Activated T-cell treated with anti-CD3 and anti-CD28 coated beads, Interleukin-2, amount 50 U/mL, for 24 hours (primary cell): Measurements from ENCODE around the gene PTPRR.

ENCODE experiments used
- DNase-seq: peaks from one replicate; pipeline ENCODE4 v3.0.0-alpha.2; 2020
- H3K27ac Mint-ChIP-seq: 2 replicates; pipeline ENCODE4 v1.8.0; 2020; ENCODE audit warnings: mild to moderate bottlenecking, mixed read lengths
- H3K27me3 Mint-ChIP-seq: 2 replicates; pipeline ENCODE4 v1.8.0; 2020; ENCODE audit warnings: mixed read lengths
- H3K36me3 Mint-ChIP-seq: 2 replicates; pipeline ENCODE4 v1.8.0; 2020; ENCODE audit warnings: low read depth, mixed read lengths
- H3K4me1 Mint-ChIP-seq: 2 replicates; pipeline ENCODE4 v1.8.0; 2020; ENCODE audit warnings: low read depth, mixed read lengths
- H3K4me3 Mint-ChIP-seq: 2 replicates; pipeline ENCODE4 v1.8.0; 2020; ENCODE audit warnings: mild to moderate bottlenecking, moderate library complexity, mixed read lengths
- H3K9me3 Mint-ChIP-seq: 2 replicates; pipeline ENCODE4 v1.8.0; 2020; ENCODE audit warnings: mixed read lengths

PTPRR gene

GRCh38 chr12:70838127-70838526 is 82.4 kb downstream of the PTPRR start:
- Mint-ChIP-seq H3K27ac (no peak overlapping the region), H3K36me3 (no peaks in the 10 kb centered on the region), H3K27me3 (peaks cover 3% of the 10 kb centered on the region), H3K4me1 (no peaks in the 10 kb centered on the region), H3K4me3 (no peak overlapping the region), H3K9me3 (no peaks in the 10 kb centered on the region)
- no peak for DNase-seq

- Mint-ChIP-seq H3K36me3 (no peaks in the 10 kb centered on the region), H3K9me3 (no peaks in the 10 kb centered on the region), H3K27ac (no peak overlapping the region), H3K27me3 (peaks cover 3% of the 10 kb centered on the region), H3K4me1 (no peaks in the 10 kb centered on the region), H3K4me3 (no peak overlapping the region)
- DNase-seq: no peak
Measured at GRCh38 chr12:70837026-70837425, 83.5 kb downstream of the PTPRR start.

- peaks cover 3% of the 10 kb centered on the region for H3K27me3 Mint-ChIP-seq
- no peak for DNase-seq
- no peak overlapping the region for H3K27ac Mint-ChIP-seq
- H3K4me1 Mint-ChIP-seq: no peaks in the 10 kb centered on the region
- no peaks in the 10 kb centered on the region for H3K36me3 Mint-ChIP-seq
- H3K4me3 Mint-ChIP-seq: no peak overlapping the region
- no peaks in the 10 kb centered on the region for H3K9me3 Mint-ChIP-seq
Measured at GRCh38 chr12:70835948-70836347, 84.6 kb downstream of the PTPRR start.

GRCh38 chr12:70831543-70831942 is 89.0 kb downstream of the PTPRR start:
- no peaks in the 10 kb centered on the region for H3K36me3 Mint-ChIP-seq
- no peak overlapping the region for H3K27ac Mint-ChIP-seq
- H3K4me1 Mint-ChIP-seq: no peaks in the 10 kb centered on the region
- H3K9me3 Mint-ChIP-seq: no peaks in the 10 kb centered on the region
- H3K27me3 Mint-ChIP-seq: no peaks in the 10 kb centered on the region
- H3K4me3 Mint-ChIP-seq: no peak overlapping the region
- no peak for DNase-seq

GRCh38 chr12:70830221-70831061 is 90.1 kb downstream of the PTPRR start:
- Mint-ChIP-seq H3K4me3 (no peak overlapping the region), H3K27ac (no peak overlapping the region), H3K27me3 (no peaks in the 10 kb centered on the region), H3K4me1 (no peaks in the 10 kb centered on the region), H3K36me3 (no peaks in the 10 kb centered on the region), H3K9me3 (no peaks in the 10 kb centered on the region)
- DNase-seq: no peak

GRCh38 chr12:70829070-70829469 is 91.5 kb downstream of the PTPRR start:
- no peak overlapping the region for H3K27ac Mint-ChIP-seq
- DNase-seq: no peak
- no peaks in the 10 kb centered on the region for H3K9me3 Mint-ChIP-seq
- no peaks in the 10 kb centered on the region for H3K27me3 Mint-ChIP-seq
- no peaks in the 10 kb centered on the region for H3K36me3 Mint-ChIP-seq
- H3K4me1 Mint-ChIP-seq: no peaks in the 10 kb centered on the region
- no peak overlapping the region for H3K4me3 Mint-ChIP-seq

- Mint-ChIP-seq H3K36me3 (no peaks in the 10 kb centered on the region), H3K4me3 (no peak overlapping the region), H3K4me1 (no peaks in the 10 kb centered on the region), H3K9me3 (no peaks in the 10 kb centered on the region), H3K27ac (no peak overlapping the region), H3K27me3 (no peaks in the 10 kb centered on the region)
- DNase-seq: no peak
Measured at GRCh38 chr12:70828351-70828750, 92.2 kb downstream of the PTPRR start.

- Mint-ChIP-seq H3K27me3 (no peaks in the 10 kb centered on the region), H3K36me3 (no peaks in the 10 kb centered on the region), H3K9me3 (no peaks in the 10 kb centered on the region), H3K4me1 (no peaks in the 10 kb centered on the region), H3K27ac (no peak overlapping the region), H3K4me3 (no peak overlapping the region)
- DNase-seq: no peak
Measured at GRCh38 chr12:70826156-70826555, 94.4 kb downstream of the PTPRR start.

- Mint-ChIP-seq H3K9me3 (no peaks in the 10 kb centered on the region), H3K27ac (no peak overlapping the region), H3K4me3 (no peak overlapping the region), H3K27me3 (no peaks in the 10 kb centered on the region), H3K4me1 (no peaks in the 10 kb centered on the region), H3K36me3 (no peaks in the 10 kb centered on the region)
- no peak for DNase-seq
Measured at GRCh38 chr12:70824511-70824910, 96.0 kb downstream of the PTPRR start.

GRCh38 chr12:70823182-70823976 is 97.2 kb downstream of the PTPRR start:
- Mint-ChIP-seq H3K27ac (no peak overlapping the region), H3K4me1 (no peaks in the 10 kb centered on the region), H3K36me3 (no peaks in the 10 kb centered on the region), H3K27me3 (no peaks in the 10 kb centered on the region), H3K9me3 (no peaks in the 10 kb centered on the region), H3K4me3 (no peak overlapping the region)
- no peak for DNase-seq

- H3K4me1 Mint-ChIP-seq: no peaks in the 10 kb centered on the region
- no peaks in the 10 kb centered on the region for H3K27me3 Mint-ChIP-seq
- H3K27ac Mint-ChIP-seq: no peak overlapping the region
- no peaks in the 10 kb centered on the region for H3K36me3 Mint-ChIP-seq
- H3K4me3 Mint-ChIP-seq: no peak overlapping the region
- DNase-seq: no peak
- no peaks in the 10 kb centered on the region for H3K9me3 Mint-ChIP-seq
Measured at GRCh38 chr12:70822412-70822811, 98.1 kb downstream of the PTPRR start.

GRCh38 chr12:70815971-70816391 is 104.6 kb downstream of the PTPRR start:
- H3K4me1 Mint-ChIP-seq: no peaks in the 10 kb centered on the region
- no peaks in the 10 kb centered on the region for H3K27me3 Mint-ChIP-seq
- no peak for DNase-seq
- peaks cover 2% of the 10 kb centered on the region for H3K9me3 Mint-ChIP-seq
- H3K36me3 Mint-ChIP-seq: no peaks in the 10 kb centered on the region
- H3K27ac Mint-ChIP-seq: no peak overlapping the region
- H3K4me3 Mint-ChIP-seq: no peak overlapping the region

- Mint-ChIP-seq H3K36me3 (no peaks in the 10 kb centered on the region), H3K9me3 (peaks cover 2% of the 10 kb centered on the region), H3K4me1 (no peaks in the 10 kb centered on the region), H3K27me3 (no peaks in the 10 kb centered on the region), H3K4me3 (no peak overlapping the region), H3K27ac (no peak overlapping the region)
- no peak for DNase-seq
Measured at GRCh38 chr12:70815056-70815455, 105.5 kb downstream of the PTPRR start.

- H3K27ac Mint-ChIP-seq: no peak overlapping the region
- peaks cover 4% of the 10 kb centered on the region for H3K9me3 Mint-ChIP-seq
- no peaks in the 10 kb centered on the region for H3K36me3 Mint-ChIP-seq
- H3K4me1 Mint-ChIP-seq: no peaks in the 10 kb centered on the region
- no peaks in the 10 kb centered on the region for H3K27me3 Mint-ChIP-seq
- no peak overlapping the region for H3K4me3 Mint-ChIP-seq
- no peak for DNase-seq
Measured at GRCh38 chr12:70813559-70813958, 107.0 kb downstream of the PTPRR start.

GRCh38 chr12:70812136-70812535 is 108.4 kb downstream of the PTPRR start:
- Mint-ChIP-seq H3K9me3 (peaks cover 9% of the 10 kb centered on the region), H3K4me3 (no peak overlapping the region)

More at GRCh38 chr12:70812136-70812535, 108.4 kb downstream of the PTPRR start:
- no peaks in the 10 kb centered on the region for H3K36me3 Mint-ChIP-seq
- no peaks in the 10 kb centered on the region for H3K27me3 Mint-ChIP-seq
- H3K27ac Mint-ChIP-seq: no peak overlapping the region
- no peaks in the 10 kb centered on the region for H3K4me1 Mint-ChIP-seq
- no peak for DNase-seq
